Esophagus (tissue), 2 donors: ENCODE data around the gene CYSLTR1. TPM values are rescaled to one million over a fixed set of nuclear protein-coding genes. Genes with fewer than 3 reads are reported as not detected.
A peak's percentile ranks its signal among the peaks of the same experiment; 100 is the strongest.

Source experiments
- H3K27ac ChIP-seq, 2 donors: one replicate each; pipeline ENCODE4 v1.5.1; 2013; ENCODE audit warnings: low read depth in 2 of 2, mild to moderate bottlenecking in 2 of 2, inconsistent platforms in 1 of 2, low read length in 1 of 2, moderate library complexity in 1 of 2
- H3K27me3 ChIP-seq, 2 donors: one replicate each; pipeline ENCODE4 v1.6.1; 2013; ENCODE audit warnings: low read length in 2 of 2, control low read depth in 1 of 2, mild to moderate bottlenecking in 1 of 2; ENCODE audit not compliant: insufficient read depth in 2 of 2, control insufficient read depth in 1 of 2
- H3K36me3 ChIP-seq, 2 donors: one replicate each; pipeline ENCODE4 v1.6.1; 2013; ENCODE audit warnings: low read length in 1 of 2; ENCODE audit not compliant: control insufficient read depth in 2 of 2, insufficient read depth in 2 of 2
- H3K4me1 ChIP-seq, 2 donors: one replicate each; pipeline ENCODE4 v1.6.1; 2013; ENCODE audit warnings: low read length in 1 of 2; ENCODE audit not compliant: control insufficient read depth in 2 of 2, insufficient read depth in 2 of 2
- H3K4me3 ChIP-seq, 2 donors: one replicate each; pipeline ENCODE4 v1.5.1; 2013; ENCODE audit warnings: low read length in 2 of 2, mild to moderate bottlenecking in 2 of 2, low read depth in 1 of 2, moderate library complexity in 1 of 2
- H3K9me3 ChIP-seq, 2 donors: one replicate each; pipeline ENCODE4 v1.6.1; 2013; ENCODE audit warnings: mild to moderate bottlenecking in 2 of 2, low read depth in 1 of 2, low read length in 1 of 2, moderate library complexity in 1 of 2; ENCODE audit not compliant: control insufficient read depth in 2 of 2, insufficient read depth in 1 of 2
- WGBS, 2 donors: extraction: QIAGEN DNeasy Blood & Tissue Kit; methylation state at CpG; one replicate each; pipeline ENCODE4 v1.1.7; 2013; 5-methylcytosine and 5-hydroxymethylcytosine counted together
- polyA plus RNA-seq, 2 donors: library from polyadenylated mRNA; stranded (reverse); fragments of 200-250 nt; gene quantifications; one replicate each; pipeline ENCODE4 v1.2.3, GENCODE V29; 2013
- donor health status: healthy with polysubstance abuse.
- donor health status: Bipolar disorder and iron deficiency.

CYSLTR1 gene
- polyA plus RNA-seq = 1 to 10 TPM in 1 of 2 donors, under 1 TPM in 1; 0.84 to 1.0 TPM

DNA sequence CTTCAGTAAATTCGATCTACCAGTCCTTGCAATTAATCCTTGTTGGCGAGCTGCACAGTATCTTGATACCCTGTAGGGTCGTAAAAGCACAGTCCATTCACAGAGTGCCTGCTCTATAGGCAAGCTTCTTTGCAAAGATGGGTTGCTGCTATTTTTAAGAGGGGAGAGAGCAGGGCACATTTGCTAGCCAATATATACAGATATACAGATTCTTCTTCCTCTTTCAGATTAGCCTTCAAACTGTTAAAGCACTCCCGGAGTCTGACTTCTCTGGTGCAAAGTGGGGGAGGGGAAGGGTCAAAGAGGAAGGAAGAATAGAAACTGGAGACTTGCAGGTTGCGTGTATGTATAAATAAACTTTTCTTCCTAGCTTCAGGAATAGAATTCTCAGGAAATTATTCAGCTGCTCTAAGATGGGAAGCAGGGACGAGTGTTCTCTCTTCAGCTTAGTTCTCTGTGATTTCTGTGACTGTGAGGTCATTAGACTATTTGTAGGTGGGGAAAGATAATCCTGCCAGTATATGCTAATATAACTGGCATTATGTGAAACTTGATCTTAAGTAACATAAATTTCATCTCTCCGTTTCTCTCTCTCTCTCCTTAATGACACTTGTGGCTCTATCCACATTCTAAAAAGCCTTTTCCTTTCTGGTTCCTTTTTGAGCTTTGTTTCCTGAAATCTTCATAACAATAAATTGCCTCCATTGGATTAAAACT is at the start of gene CYSLTR1:
Gene CYSLTR1 (minus strand): TSS at position 242 of the 717 bp plus-strand sequence. CDS start 53,865 bp downstream, outside the sequence.
- Histone ChIP-seq H3K27me3 (no peaks in the 10 kb centered on the region), H3K27ac (peak within 1 kb of the TSS; percentile 31 to 40), H3K36me3 (no peaks in the 10 kb centered on the region), H3K4me3 (peak within 1 kb of the TSS in 1 of 2 donors; percentile 4), H3K9me3 (no peaks in the 10 kb centered on the region), H3K4me1 (no peaks in the 10 kb centered on the region)
- WGBS, 2 donors = 26 to 27% methylated on average over 7 of the region's 7 CpGs

DNA sequence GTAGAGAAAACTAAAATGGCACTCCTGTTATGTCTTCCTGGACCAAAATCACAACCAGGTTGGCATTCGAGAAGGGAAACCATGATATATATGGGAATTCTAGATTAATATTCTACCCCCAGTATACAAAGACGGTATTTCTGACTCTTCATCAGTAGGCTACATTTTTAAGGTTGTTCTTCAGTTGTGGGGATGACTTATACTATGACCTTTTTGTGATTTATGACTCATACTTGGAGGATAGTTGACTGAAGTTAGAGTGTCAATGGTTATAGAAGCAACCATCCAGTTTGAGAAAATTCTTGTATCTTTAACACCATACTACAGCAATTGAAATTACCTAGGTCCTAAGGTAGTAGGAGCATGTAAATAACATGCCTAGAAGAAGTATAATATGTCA is 49.8 kb upstream of the CYSLTR1 start:
- H3K27me3 ChIP-seq = no peaks in the 10 kb centered on the region
- H3K9me3 ChIP-seq = no peaks in the 10 kb centered on the region
- no peaks in the 10 kb centered on the region for H3K36me3 ChIP-seq
- H3K27ac ChIP-seq = no peak overlapping the region
- 75 to 94% methylated on average over 2 of the region's 2 CpGs for WGBS, 2 donors
- H3K4me3 ChIP-seq = no peak overlapping the region
- no peaks in the 10 kb centered on the region for H3K4me1 ChIP-seq

DNA sequence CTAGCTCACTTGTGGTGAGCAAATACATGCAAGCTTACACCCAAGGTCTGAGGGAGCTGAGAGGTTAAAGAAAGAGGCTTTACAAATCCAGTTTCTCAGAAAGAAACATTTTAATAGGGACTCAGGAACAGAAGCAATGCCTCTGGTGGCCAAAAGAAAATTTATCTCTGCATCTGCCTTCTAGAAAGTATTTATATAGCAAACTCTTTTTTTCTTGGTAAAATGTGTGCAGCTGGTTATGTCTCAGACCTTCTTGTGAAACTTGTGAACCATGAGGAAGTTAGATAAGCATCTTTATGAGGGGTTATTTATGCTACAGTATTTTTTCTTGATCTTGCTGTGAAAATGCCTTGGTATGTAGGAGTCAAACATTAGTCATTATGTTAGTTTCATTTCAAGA is 48.5 kb upstream of the CYSLTR1 start:
- H3K27me3 ChIP-seq = no peaks in the 10 kb centered on the region
- no peaks in the 10 kb centered on the region for H3K9me3 ChIP-seq
- no peak overlapping the region for H3K4me3 ChIP-seq
- H3K36me3 ChIP-seq = no peaks in the 10 kb centered on the region
- no peak overlapping the region for H3K27ac ChIP-seq
- H3K4me1 ChIP-seq = no peaks in the 10 kb centered on the region

DNA sequence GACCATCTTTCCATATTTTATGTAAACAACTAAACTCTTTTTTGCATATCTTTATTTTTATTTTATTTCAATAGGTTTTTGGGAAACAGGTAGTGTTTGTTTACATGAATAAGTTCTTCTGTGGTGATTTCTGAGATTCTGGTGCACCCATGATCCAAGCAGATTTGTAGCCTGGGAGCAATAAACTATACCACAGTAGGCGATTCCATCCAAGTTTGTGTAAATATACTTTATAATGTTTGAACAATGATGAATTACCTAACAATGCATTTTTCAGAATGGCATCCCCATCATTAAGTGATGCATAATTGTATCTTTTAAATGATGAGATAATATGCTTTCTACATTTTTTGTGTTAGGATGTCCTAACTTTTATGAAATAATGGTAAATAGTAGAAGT is 39.2 kb upstream of the CYSLTR1 start:
- Histone ChIP-seq H3K36me3 (no peaks in the 10 kb centered on the region), H3K4me1 (no peaks in the 10 kb centered on the region), H3K27ac (no peak overlapping the region), H3K4me3 (no peak overlapping the region), H3K9me3 (no peaks in the 10 kb centered on the region), H3K27me3 (no peaks in the 10 kb centered on the region)
- WGBS, 2 donors = 39 to 50% methylated on average over 1 of the region's 1 CpG

DNA sequence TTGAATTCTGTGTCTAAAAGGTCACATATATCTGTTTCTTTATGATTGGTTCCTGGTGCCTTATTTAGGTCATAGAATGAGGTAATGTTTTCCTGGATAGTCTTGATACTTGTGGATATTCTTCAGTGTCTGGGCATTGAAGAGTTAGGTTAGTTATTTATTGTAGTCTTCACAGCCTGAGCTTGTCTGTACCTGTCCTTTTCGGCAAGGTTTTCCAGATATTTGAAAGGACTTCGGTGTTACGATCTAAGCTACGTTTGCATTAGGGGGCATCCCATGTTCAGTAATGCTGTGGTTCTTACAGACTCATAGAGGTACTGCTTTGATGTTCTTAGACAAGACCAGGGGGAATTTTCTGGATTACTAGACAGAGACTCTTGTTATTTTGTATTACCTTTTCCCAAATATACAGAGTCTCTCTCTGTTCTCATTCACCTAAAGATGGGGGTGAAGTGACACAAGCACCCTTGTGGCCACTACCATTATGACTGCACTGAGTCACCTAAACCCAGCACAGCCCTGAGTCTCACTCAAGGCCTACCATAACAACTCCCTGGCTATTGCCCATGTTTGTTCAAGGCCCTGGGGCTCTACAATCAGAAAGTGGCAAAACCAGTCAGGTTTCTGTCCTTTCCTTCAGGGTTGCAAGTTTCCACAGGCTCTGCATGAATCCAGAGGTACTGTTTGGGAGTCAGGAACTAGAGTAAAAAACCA is 30.1 kb upstream of the CYSLTR1 start:
- Histone ChIP-seq H3K27me3 (no peaks in the 10 kb centered on the region), H3K4me3 (no peak overlapping the region), H3K4me1 (no peaks in the 10 kb centered on the region), H3K36me3 (no peaks in the 10 kb centered on the region), H3K9me3 (no peaks in the 10 kb centered on the region), H3K27ac (peak overlapping the region in 1 of 2 donors; percentile 73)
- 51 to 68% methylated on average over 4 of the region's 4 CpGs for WGBS, 2 donors

GRCh38 chrX:78333521-78333920 is 6.1 kb upstream of the CYSLTR1 start:
- Histone ChIP-seq H3K36me3 (no peaks in the 10 kb centered on the region), H3K4me1 (no peaks in the 10 kb centered on the region), H3K27ac (no peak overlapping the region), H3K4me3 (no peak overlapping the region), H3K27me3 (no peaks in the 10 kb centered on the region), H3K9me3 (no peaks in the 10 kb centered on the region)

- no peaks in the 10 kb centered on the region for H3K27me3 ChIP-seq
- 39 to 56% methylated on average over 1 of the region's 1 CpG for WGBS, 2 donors
- H3K4me3 ChIP-seq = no peak overlapping the region
- H3K36me3 ChIP-seq = no peaks in the 10 kb centered on the region
- no peak overlapping the region for H3K27ac ChIP-seq
- H3K9me3 ChIP-seq = no peaks in the 10 kb centered on the region
- no peaks in the 10 kb centered on the region for H3K4me1 ChIP-seq
These were observed 4.3 kb upstream of the CYSLTR1 start for GRCh38 chrX:78331708-78332107.

DNA sequence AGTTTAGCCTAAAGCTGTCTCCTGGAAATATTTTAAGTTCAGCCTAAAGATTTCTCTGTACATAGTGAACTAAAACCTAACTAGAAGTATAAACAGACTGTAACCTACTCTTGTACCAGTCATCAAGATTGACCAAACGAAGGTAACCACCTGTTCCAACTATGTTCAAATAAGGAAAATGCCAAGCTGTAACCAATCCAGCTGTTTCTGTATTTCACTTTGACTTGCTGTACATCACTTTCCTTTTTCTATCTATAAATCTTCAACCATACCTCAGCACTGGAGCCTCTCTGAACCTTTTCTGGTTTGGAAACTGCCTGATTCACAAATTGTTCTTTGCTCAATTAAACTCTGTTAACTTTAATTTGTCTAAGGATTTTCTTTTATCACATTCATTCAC is 3.1 kb upstream of the CYSLTR1 start:
- WGBS, 2 donors = 24 to 55% methylated on average over 1 of the region's 1 CpG
- Histone ChIP-seq H3K9me3 (no peaks in the 10 kb centered on the region), H3K4me1 (no peaks in the 10 kb centered on the region), H3K27ac (no peak overlapping the region), H3K36me3 (no peaks in the 10 kb centered on the region), H3K27me3 (no peaks in the 10 kb centered on the region), H3K4me3 (no peak overlapping the region)

DNA sequence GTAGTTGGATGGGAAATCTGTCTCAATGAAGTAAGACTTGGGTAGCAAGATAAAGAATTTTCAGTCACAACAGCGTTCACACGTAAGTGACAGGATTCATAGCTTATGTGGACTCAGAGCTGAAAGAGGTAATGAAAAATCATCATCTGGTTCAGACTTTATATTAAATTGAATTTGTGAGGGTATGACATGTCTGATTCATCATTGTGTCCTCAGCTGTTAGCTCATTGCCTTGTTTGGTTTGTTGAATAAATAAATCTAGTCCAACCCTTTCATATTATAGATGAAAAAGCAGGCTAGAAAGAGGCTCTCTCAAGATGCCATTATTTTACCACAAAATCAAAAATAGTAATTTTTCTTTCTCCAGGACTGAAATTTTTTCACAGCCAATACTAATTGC is 2.7 kb upstream of the CYSLTR1 start:
- Histone ChIP-seq H3K36me3 (no peaks in the 10 kb centered on the region), H3K27ac (no peak overlapping the region), H3K4me1 (no peaks in the 10 kb centered on the region), H3K4me3 (no peak overlapping the region), H3K9me3 (no peaks in the 10 kb centered on the region), H3K27me3 (no peaks in the 10 kb centered on the region)
- 78 to 96% methylated on average over 2 of the region's 2 CpGs for WGBS, 2 donors

DNA sequence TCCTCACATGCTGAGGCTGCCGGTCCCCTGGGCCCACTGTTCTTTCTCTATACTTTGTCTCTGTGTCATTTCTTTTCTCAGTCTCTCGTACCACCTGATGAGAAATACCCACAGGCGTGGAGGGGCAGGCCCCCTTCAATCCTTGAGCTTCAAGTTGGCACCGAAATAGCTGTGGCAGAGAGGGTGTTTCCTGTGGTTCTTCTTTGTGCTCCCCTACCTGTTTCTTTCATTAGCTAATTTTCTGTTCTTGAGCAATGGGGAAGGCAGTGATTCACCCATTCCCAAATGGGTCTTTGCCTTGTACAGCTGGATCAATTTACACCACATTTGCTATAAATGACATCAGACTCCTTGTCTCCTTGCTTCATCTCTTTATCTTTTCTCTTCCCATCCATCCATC is 2.1 kb upstream of the CYSLTR1 start:
- Histone ChIP-seq H3K4me3 (no peak overlapping the region), H3K9me3 (no peaks in the 10 kb centered on the region), H3K27me3 (no peaks in the 10 kb centered on the region), H3K4me1 (no peaks in the 10 kb centered on the region), H3K36me3 (no peaks in the 10 kb centered on the region), H3K27ac (no peak overlapping the region)
- 53 to 60% methylated on average over 4 of the region's 4 CpGs for WGBS, 2 donors
